Transverse colon (tissue), 4 donors: ENCODE measurements around the gene UBAC2. TPM values are rescaled to one million over a fixed set of nuclear protein-coding genes. Genes with fewer than 3 reads are reported as not detected.

Experiments
- DNase-seq: peaks from one replicate; pipeline ENCODE4 v3.0.0-alpha.2; 2019
- H3K27ac ChIP-seq, 4 donors: fragments of 200-600 bp; sonication (generic); 2 replicates each; pipeline ENCODE4 v1.5.1; 2016 to 2018; ENCODE audit warnings: inconsistent platforms in 4 of 4
- H3K27me3 ChIP-seq: fragments of 200-600 bp; sonication (generic); 2 replicates; pipeline ENCODE4 v1.5.1; 2017; ENCODE audit warnings: inconsistent platforms
- H3K36me3 ChIP-seq, 4 donors: fragments of 200-600 bp; sonication (generic); 2 replicates each; pipeline ENCODE4 v1.5.1; 2017 to 2019; ENCODE audit warnings: inconsistent platforms in 4 of 4
- H3K4me1 ChIP-seq, 4 donors: fragments of 200-600 bp; sonication (generic); 2 replicates each; pipeline ENCODE4 v1.5.1; 2017 to 2020; ENCODE audit warnings: inconsistent platforms in 4 of 4
- H3K4me3 ChIP-seq, 4 donors: fragments of 200-600 bp; sonication (generic); 1 replicate in 1 of 4; 2 replicates in 3 of 4; pipeline versions ENCODE4 v1.5.1 to v1.6.1; 2017 to 2019; ENCODE audit warnings: inconsistent platforms in 4 of 4
- H3K9me3 ChIP-seq, 2 donors: fragments of 200-600 bp; sonication (generic); 2 replicates each; pipeline ENCODE4 v1.5.1; 2017 to 2019; ENCODE audit warnings: inconsistent platforms in 2 of 2
- EP300 ChIP-seq: sonication (generic); formaldehyde crosslinking; IDR thresholded peaks from one replicate; pipeline ENCODE4 v1.6.1; 2017; ENCODE audit warnings: antibody characterized with exemption, low read depth
- POLR2A ChIP-seq: fragments of 450-650 bp; IDR thresholded peaks from one replicate; pipeline ENCODE4 v1.6.1; 2016; ENCODE audit warnings: antibody characterized with exemption, mild to moderate bottlenecking, moderate library complexity
- POLR2AphosphoS5 ChIP-seq, 3 donors: sonication (generic); formaldehyde crosslinking; IDR thresholded peaks; one replicate each; pipeline ENCODE4 v1.6.1; 2016; ENCODE audit warnings: antibody characterized with exemption in 3 of 3
- WGBS, 2 donors: methylation state at CpG; one replicate each; pipeline ENCODE4 v1.1.5; 2018; ENCODE audit warnings: low coverage in 1 of 2; 5-methylcytosine and 5-hydroxymethylcytosine counted together
- in situ Hi-C, 4 donors: fragments of 200-750 bp; cut with MboI; loops; one replicate each; pipeline versions ENCODE4 v1.15.0 to v1.15.1; 2017; ENCODE audit warnings: low sequenced_read_pairs in 3 of 4, low pct_ligation_motif_present in 1 of 4, low pct_unique_long_range_greater_than_20kb in 1 of 4
- intact Hi-C: fragments of 100-400 bp; cut with DNase I; formaldehyde crosslinking; loops from one replicate; pipeline ENCODE4 v1.15.1; 2023; ENCODE audit warnings: low total_unique reads
- total RNA-seq, 4 donors: library from RNA; depleted of rRNA; stranded (reverse); fragments of >200 nt; gene quantifications; one replicate each; pipeline ENCODE4 v1.1.0, GENCODE V29; 2016
- TF ChIP-seq, protein P1 (sequence below), 5 experiments: fragments of 200-600 bp in 3 of 5; fragments of 450-650 bp in 2 of 5; sonication (generic) in 3 of 5; IDR thresholded peaks; 1 replicate in 2 of 5; 2 replicates in 3 of 5; pipeline ENCODE4 v1.5.1; 2016 to 2017; ENCODE audit warnings: antibody characterized with exemption in 5 of 5, inconsistent platforms in 3 of 5, mild to moderate bottlenecking in 2 of 5, moderate library complexity in 1 of 5

UBAC2 gene
- total RNA-seq, 4 donors from 2014 or later, result 34.4 to 77.3 (median 66.5) TPM

DNA sequence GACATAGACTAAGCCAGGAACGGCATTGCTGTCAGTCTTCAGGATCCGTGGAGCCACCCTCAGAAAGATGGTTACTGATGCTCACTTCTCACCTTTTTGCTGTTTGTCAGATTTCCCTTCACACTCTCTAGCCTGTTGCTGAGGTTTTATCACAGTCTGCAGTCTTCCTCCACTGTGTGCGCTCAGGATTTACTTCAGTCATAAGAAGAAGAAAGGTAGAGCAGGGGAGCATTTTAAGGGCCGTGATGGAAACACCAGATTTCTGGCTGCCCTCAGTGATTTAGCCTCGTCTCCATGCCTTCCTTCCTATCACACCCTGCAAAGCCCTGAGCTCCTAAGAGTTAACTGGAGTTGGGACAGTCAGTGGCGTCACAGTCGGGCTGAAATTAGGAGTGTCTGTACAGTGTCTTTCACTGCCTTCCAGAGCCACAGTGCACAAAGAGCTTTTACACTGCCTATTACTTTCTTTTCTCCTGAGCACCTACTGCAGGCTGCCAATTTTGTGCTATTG lies 166.5 kb downstream of the UBAC2 start:
- TF ChIP-seq EP300 (no peak), POLR2AphosphoS5 (IDR thresholded peaks at IDR 0.05) (peak in 1 of 3 donors; percentile 16), POLR2A (peak; percentile 22)
- TF ChIP-seq, protein P1, sequence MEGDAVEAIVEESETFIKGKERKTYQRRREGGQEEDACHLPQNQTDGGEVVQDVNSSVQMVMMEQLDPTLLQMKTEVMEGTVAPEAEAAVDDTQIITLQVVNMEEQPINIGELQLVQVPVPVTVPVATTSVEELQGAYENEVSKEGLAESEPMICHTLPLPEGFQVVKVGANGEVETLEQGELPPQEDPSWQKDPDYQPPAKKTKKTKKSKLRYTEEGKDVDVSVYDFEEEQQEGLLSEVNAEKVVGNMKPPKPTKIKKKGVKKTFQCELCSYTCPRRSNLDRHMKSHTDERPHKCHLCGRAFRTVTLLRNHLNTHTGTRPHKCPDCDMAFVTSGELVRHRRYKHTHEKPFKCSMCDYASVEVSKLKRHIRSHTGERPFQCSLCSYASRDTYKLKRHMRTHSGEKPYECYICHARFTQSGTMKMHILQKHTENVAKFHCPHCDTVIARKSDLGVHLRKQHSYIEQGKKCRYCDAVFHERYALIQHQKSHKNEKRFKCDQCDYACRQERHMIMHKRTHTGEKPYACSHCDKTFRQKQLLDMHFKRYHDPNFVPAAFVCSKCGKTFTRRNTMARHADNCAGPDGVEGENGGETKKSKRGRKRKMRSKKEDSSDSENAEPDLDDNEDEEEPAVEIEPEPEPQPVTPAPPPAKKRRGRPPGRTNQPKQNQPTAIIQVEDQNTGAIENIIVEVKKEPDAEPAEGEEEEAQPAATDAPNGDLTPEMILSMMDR (IDR thresholded peaks at IDR 0.05), result no peak
- no peak for DNase-seq
- Histone ChIP-seq H3K27ac (peak overlapping the region in 2 of 4 donors; percentile 50 to 62), H3K36me3 (peaks cover 0 to 5% (median 0%) of the 10 kb centered on the region in 4 donors), H3K9me3 (no peaks in the 10 kb centered on the region), H3K27me3 (no peaks in the 10 kb centered on the region), H3K4me3 (no peak overlapping the region), H3K4me1 (peaks cover 0 to 16% (median 3%) of the 10 kb centered on the region in 4 donors)
- 80 to 93% methylated on average over 2 to 7 of the region's 7 CpGs for WGBS, 2 donors
- intact Hi-C loops, result no loop called here
- in situ Hi-C loops, result no loop called here

DNA sequence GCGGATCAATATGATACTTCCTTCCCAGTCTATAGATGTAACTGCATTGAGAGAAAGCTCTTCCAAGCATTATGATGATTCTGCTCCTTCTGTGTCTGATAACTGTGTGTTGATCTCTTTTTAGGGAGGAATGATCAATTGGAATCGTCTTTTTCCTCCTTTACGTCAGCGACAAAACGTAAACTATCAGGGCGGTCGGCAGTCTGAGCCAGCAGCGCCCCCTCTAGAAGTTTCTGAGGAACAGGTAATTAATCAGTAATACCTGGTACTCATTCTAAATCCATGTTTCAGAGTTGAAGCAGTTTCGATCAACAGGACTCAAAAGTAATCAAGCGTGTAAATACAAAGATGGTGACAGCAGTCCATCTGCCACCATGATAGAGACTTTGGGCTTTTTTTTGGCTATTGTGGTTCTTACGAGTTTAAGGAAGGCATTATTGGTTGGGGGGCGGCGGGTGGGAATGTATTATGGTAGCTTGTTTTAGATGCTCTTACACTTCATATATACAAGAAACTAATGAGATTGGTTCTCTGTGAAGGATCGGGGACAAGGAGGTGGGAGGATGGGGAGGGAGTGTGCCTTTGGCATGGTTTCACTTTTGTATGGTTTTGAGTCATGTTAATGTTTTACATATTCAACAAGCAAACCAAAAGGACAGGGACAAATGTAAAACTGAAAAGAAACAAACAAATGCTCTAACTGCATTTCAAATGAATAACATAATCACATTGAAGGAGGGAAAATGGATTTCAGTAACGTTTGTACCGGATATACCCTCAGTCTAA lies 167.2 kb downstream of the UBAC2 start:
- Histone ChIP-seq H3K36me3 (peaks cover 0 to 5% (median 0%) of the 10 kb centered on the region in 4 donors), H3K4me1 (peaks cover 0 to 16% (median 3%) of the 10 kb centered on the region in 4 donors), H3K4me3 (no peak overlapping the region), H3K27me3 (no peaks in the 10 kb centered on the region), H3K9me3 (no peaks in the 10 kb centered on the region), H3K27ac (peak overlapping the region; percentile 9 to 62 (median 31))
- TF ChIP-seq, protein P1 (IDR thresholded peaks at IDR 0.05), result no peak
- TF ChIP-seq POLR2AphosphoS5 (IDR thresholded peaks at IDR 0.05), result no peak
- TF ChIP-seq EP300, result no peak
- TF ChIP-seq POLR2A, result no peak
- 81 to 85% methylated on average over 7 to 16 of the region's 16 CpGs for WGBS, 2 donors
- DNase-seq, result no peak
- intact Hi-C loops, result no loop called here
- in situ Hi-C loops, result no loop called here

DNA sequence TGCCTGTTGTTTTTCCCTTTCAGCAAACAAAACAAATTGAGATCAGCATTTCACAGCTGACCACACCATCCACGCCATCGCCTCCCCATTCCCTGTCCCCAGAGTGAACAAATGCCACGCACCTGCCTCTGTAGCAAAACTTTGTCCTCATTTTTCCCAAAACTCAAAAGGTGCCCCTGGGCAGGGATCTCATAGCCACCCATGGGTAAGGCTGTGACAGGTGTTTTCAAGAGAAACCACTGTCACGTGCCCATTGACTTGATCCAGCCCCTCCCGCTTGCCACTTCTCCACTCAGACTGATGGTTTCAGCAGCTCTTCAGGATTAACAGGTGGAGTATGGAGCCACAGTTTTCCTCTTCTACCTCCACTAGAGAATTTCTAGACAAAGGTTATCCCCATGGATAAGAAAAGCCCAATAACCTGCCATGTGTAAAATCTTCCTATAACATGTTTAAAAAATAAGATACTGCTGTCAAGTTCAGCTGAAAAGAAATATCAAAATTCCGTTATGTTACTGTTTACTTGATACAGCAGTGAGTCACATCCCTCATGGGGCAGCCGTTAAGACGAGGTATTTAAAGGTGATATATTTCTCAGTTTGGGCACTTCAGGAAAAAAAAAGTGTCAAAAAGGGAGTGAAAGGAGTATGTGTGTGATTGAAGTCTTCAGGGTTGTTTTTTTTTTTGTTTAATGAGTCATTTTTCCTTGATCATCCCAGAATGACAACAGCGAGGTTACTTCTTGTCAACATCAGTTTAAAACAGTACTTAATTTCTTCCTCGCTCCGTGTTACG lies 170.0 kb downstream of the UBAC2 start:
- H3K27me3 ChIP-seq, result no peaks in the 10 kb centered on the region
- peaks cover 0 to 16% (median 3%) of the 10 kb centered on the region in 4 donors for H3K4me1 ChIP-seq
- DNase-seq, result no peak
- H3K36me3 ChIP-seq, result peaks cover 0 to 5% (median 0%) of the 10 kb centered on the region in 4 donors
- H3K4me3 ChIP-seq, result no peak overlapping the region
- TF ChIP-seq POLR2A (no peak), POLR2AphosphoS5 (IDR thresholded peaks at IDR 0.05) (no peak), EP300 (no peak)
- TF ChIP-seq, protein P1 (IDR thresholded peaks at IDR 0.05), result no peak
- intact Hi-C loops, result no loop called here
- in situ Hi-C loops, result no loop called here
- H3K27ac ChIP-seq, result no peak overlapping the region
- WGBS, 2 donors, result 82 to 90% methylated on average over 10 to 12 of the region's 12 CpGs
- no peaks in the 10 kb centered on the region for H3K9me3 ChIP-seq

DNA sequence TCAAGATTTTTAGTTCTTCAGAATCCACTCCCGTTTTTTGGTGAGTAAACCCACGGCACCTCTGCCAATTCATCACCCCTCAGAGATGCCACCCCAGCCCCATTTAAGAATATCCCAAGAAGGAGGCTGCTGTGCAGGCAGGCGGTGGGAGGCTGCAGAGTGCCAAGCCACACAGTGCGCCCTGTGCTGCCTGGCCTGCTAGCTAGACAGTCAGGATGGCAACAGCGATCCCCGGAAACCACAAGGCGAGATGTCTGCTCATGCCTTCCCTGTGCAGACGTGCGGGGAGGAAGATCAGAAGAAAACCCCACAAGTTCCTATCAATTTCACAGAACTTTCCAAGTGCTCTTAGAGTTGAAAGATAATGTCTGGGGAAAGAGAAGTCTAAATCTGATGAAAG lies 171.3 kb downstream of the UBAC2 start:
- no peak for DNase-seq
- H3K4me3 ChIP-seq, result no peak overlapping the region
- in situ Hi-C loops (no loop called here), intact Hi-C loops (no loop called here)
- H3K27me3 ChIP-seq, result no peaks in the 10 kb centered on the region
- 87 to 100% methylated on average over 2 to 9 of the region's 9 CpGs for WGBS, 2 donors
- H3K27ac ChIP-seq, result peak overlapping the region in 1 of 4 donors; percentile 22
- no peaks in the 10 kb centered on the region for H3K9me3 ChIP-seq
- TF ChIP-seq POLR2A (no peak), POLR2AphosphoS5 (IDR thresholded peaks at IDR 0.05) (no peak)
- TF ChIP-seq, protein P1 (IDR thresholded peaks at IDR 0.05), result no peak
- peaks cover 0 to 5% (median 0%) of the 10 kb centered on the region in 4 donors for H3K36me3 ChIP-seq
- peaks cover 0 to 16% (median 3%) of the 10 kb centered on the region in 4 donors for H3K4me1 ChIP-seq
